DND-41 (cell line): ENCODE results near the gene TUBB.

Experiments used
- CTCF ChIP-seq: IDR thresholded peaks from 2 replicates; pipeline ENCODE4 v1.5.1; 2012; ENCODE audit warnings: borderline replicate concordance, low read length, moderate library complexity, mild to moderate bottlenecking; ENCODE audit not compliant: poor library complexity, severe bottlenecking; ENCODE audit errors: extremely low read depth
- EZH2 ChIP-seq: IDR thresholded peaks from 3 replicates; pipeline ENCODE4 v1.6.1; 2012; ENCODE audit warnings: borderline replicate concordance, low read depth, mild to moderate bottlenecking, moderate library complexity, low read length, inconsistent platforms; ENCODE audit not compliant: severe bottlenecking

GRCh38 chr6:30689022-30689865 lies 30.9 kb upstream of the TUBB start:
- TF ChIP-seq CTCF: no peak
- no peak for TF ChIP-seq EZH2
